Measurements from ENCODE around the gene REXO4. TPM values are rescaled to one million over a fixed set of nuclear protein-coding genes. Genes with fewer than 3 reads are reported as not detected.

Gene REXO4
- total RNA-seq, 4 donors from 2014 or later: 17.9 to 27.0 (median 22.7) TPM

DNA sequence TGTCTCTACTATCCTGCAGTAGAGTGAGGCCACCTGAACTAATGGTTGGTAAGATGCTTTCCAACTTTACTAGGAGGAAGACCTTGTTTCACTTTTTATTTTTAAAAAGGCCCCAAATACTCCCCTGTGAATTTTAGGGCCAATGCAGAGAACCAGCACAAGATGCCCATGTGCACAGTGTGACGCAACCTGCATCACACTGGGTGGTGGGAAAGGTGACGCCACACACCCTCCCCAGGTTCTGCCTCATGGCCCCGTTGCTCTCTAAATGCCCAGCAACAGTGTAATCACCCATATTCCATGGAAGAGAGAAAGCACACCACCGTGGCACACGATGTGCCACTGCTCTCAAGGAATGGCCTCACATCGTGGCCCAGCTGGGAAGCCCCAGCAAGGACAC lies 48.4 kb downstream of the REXO4 start:
- DNase-seq (ENCODE audit: low spot score in 2 of 2): no peak
- Histone ChIP-seq H3K4me3 (no peak overlapping the region), H3K4me1 (peaks cover 0 to 77% (median 54%) of the 10 kb centered on the region in 4 donors), H3K27ac (peak overlapping the region in 1 of 4 donors; percentile 62), H3K27me3 (no peaks in the 10 kb centered on the region), H3K36me3 (peaks cover 0 to 64% (median 8%) of the 10 kb centered on the region in 3 donors), H3K9me3 (no peaks in the 10 kb centered on the region)
- no peak for TF ChIP-seq POLR2A (IDR thresholded peaks at IDR 0.05)
- TF ChIP-seq, protein P1, sequence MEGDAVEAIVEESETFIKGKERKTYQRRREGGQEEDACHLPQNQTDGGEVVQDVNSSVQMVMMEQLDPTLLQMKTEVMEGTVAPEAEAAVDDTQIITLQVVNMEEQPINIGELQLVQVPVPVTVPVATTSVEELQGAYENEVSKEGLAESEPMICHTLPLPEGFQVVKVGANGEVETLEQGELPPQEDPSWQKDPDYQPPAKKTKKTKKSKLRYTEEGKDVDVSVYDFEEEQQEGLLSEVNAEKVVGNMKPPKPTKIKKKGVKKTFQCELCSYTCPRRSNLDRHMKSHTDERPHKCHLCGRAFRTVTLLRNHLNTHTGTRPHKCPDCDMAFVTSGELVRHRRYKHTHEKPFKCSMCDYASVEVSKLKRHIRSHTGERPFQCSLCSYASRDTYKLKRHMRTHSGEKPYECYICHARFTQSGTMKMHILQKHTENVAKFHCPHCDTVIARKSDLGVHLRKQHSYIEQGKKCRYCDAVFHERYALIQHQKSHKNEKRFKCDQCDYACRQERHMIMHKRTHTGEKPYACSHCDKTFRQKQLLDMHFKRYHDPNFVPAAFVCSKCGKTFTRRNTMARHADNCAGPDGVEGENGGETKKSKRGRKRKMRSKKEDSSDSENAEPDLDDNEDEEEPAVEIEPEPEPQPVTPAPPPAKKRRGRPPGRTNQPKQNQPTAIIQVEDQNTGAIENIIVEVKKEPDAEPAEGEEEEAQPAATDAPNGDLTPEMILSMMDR (IDR thresholded peaks at IDR 0.05): no peak
- 82 to 86% methylated on average over 6 of the region's 6 CpGs for WGBS, 2 donors

GRCh38 chr9:133368249-133368881 lies 49.4 kb downstream of the REXO4 start:
- Histone ChIP-seq H3K27ac (peak overlapping the region in 1 of 4 donors; percentile 21), H3K4me1 (peaks cover 0 to 66% (median 46%) of the 10 kb centered on the region in 4 donors), H3K36me3 (peaks cover 0 to 74% (median 8%) of the 10 kb centered on the region in 3 donors), H3K27me3 (no peaks in the 10 kb centered on the region), H3K4me3 (no peak overlapping the region), H3K9me3 (no peaks in the 10 kb centered on the region)
- DNase-seq (ENCODE audit: low spot score in 2 of 2): no peak
- TF ChIP-seq EP300 (IDR thresholded peaks at IDR 0.05) (no peak), POLR2A (IDR thresholded peaks at IDR 0.05) (no peak)
- TF ChIP-seq, protein P1 (IDR thresholded peaks at IDR 0.05): no peak
- WGBS, 2 donors: 55 to 56% methylated on average over 15 to 18 of the region's 18 CpGs

- Histone ChIP-seq H3K36me3 (peaks cover 0 to 79% (median 8%) of the 10 kb centered on the region in 3 donors), H3K4me1 (peaks cover 0 to 61% (median 41%) of the 10 kb centered on the region in 4 donors), H3K27ac (peak overlapping the region in 1 of 4 donors; percentile 21), H3K27me3 (no peaks in the 10 kb centered on the region), H3K9me3 (no peaks in the 10 kb centered on the region), H3K4me3 (no peak overlapping the region)
- TF ChIP-seq EP300 (IDR thresholded peaks at IDR 0.05) (no peak), POLR2A (IDR thresholded peaks at IDR 0.05) (no peak)
- TF ChIP-seq, protein P1 (IDR thresholded peaks at IDR 0.05): no peak
- no peak for DNase-seq (ENCODE audit: low spot score in 2 of 2)
- WGBS, 2 donors: 77 to 84% methylated on average over 10 of the region's 10 CpGs
Measured at GRCh38 chr9:133367778-133368177, 50.0 kb downstream of the REXO4 start.

- no peak for DNase-seq (ENCODE audit: low spot score in 2 of 2)
- 88 to 90% methylated on average over 22 of the region's 22 CpGs for WGBS, 2 donors
- TF ChIP-seq, protein P1 (IDR thresholded peaks at IDR 0.05): no peak
- no peak for TF ChIP-seq EP300 (IDR thresholded peaks at IDR 0.05)
- TF ChIP-seq POLR2A (IDR thresholded peaks at IDR 0.05): no peak
- H3K27me3 ChIP-seq: no peaks in the 10 kb centered on the region
- peaks cover 0 to 59% (median 35%) of the 10 kb centered on the region in 4 donors for H3K4me1 ChIP-seq
- H3K4me3 ChIP-seq: no peak overlapping the region
- H3K36me3 ChIP-seq: peaks cover 0 to 80% (median 8%) of the 10 kb centered on the region in 3 donors
- no peak overlapping the region for H3K27ac ChIP-seq
- no peaks in the 10 kb centered on the region for H3K9me3 ChIP-seq
Measured at GRCh38 chr9:133367221-133367620, 50.6 kb downstream of the REXO4 start.

GRCh38 chr9:133366435-133366834 lies 51.4 kb downstream of the REXO4 start:
- TF ChIP-seq, protein P1 (IDR thresholded peaks at IDR 0.05): no peak
- TF ChIP-seq EP300 (IDR thresholded peaks at IDR 0.05): no peak
- TF ChIP-seq POLR2A (IDR thresholded peaks at IDR 0.05): no peak
- WGBS, 2 donors: 88% methylated on average over 11 of the region's 11 CpGs

More at GRCh38 chr9:133366435-133366834, 51.4 kb downstream of the REXO4 start:
- H3K27me3 ChIP-seq: no peaks in the 10 kb centered on the region
- peaks cover 0 to 51% (median 27%) of the 10 kb centered on the region in 4 donors for H3K4me1 ChIP-seq
- H3K4me3 ChIP-seq: no peak overlapping the region
- no peak overlapping the region for H3K27ac ChIP-seq
- no peak for DNase-seq (ENCODE audit: low spot score in 2 of 2)
- H3K36me3 ChIP-seq: peaks cover 0 to 83% (median 8%) of the 10 kb centered on the region in 3 donors
- no peaks in the 10 kb centered on the region for H3K9me3 ChIP-seq

Measured in tibial nerve (tissue), 4 donors.